Gastrocnemius medialis (tissue), 4 donors: Measurements from ENCODE around the gene SPOCK1. TPM values are rescaled to one million over a fixed set of nuclear protein-coding genes. Genes with fewer than 3 reads are reported as not detected.
A peak's percentile ranks its signal among the peaks of the same experiment; 100 is the strongest.

ENCODE experiments used
- ATAC-seq, 2 donors: fragments of 150-250 bp; one replicate each; pipeline ENCODE4 v1.9.1; 2016
- DNase-seq, 2 donors: peaks; one replicate each; pipeline ENCODE4 v3.0.0-alpha.2; 2019
- H3K27ac ChIP-seq, 4 donors: fragments of 200-600 bp; sonication (generic); 1 replicate in 1 of 4; 2 replicates in 3 of 4; pipeline ENCODE4 v1.5.1; 2016 to 2018; ENCODE audit warnings: mild to moderate bottlenecking in 2 of 4, moderate library complexity in 1 of 4
- H3K27me3 ChIP-seq, 3 donors: fragments of 200-600 bp; sonication (generic) in 2 of 3; 1 replicate in 1 of 3; 2 replicates in 2 of 3; pipeline versions ENCODE4 v1.5.1 to v1.6.0; 2016 to 2019; ENCODE audit warnings: mild to moderate bottlenecking in 1 of 3, moderate library complexity in 1 of 3
- H3K36me3 ChIP-seq, 2 donors: fragments of 200-600 bp; sonication (generic) in 1 of 2; one replicate each; pipeline ENCODE4 v1.5.1; 2017 to 2018
- H3K4me1 ChIP-seq, 2 donors: fragments of 200-600 bp; sonication (generic) in 1 of 2; one replicate each; pipeline ENCODE4 v1.5.1; 2016 to 2017; ENCODE audit warnings: mild to moderate bottlenecking in 2 of 2
- H3K4me3 ChIP-seq, 4 donors: fragments of 200-600 bp; sonication (generic) in 3 of 4; 1 replicate in 1 of 4; 2 replicates in 3 of 4; pipeline ENCODE4 v1.5.1; 2016 to 2019; ENCODE audit warnings: mild to moderate bottlenecking in 2 of 4
- H3K9me3 ChIP-seq, 3 donors: fragments of 200-600 bp; sonication (generic) in 2 of 3; 1 replicate in 1 of 3; 2 replicates in 2 of 3; pipeline ENCODE4 v1.5.1; 2016 to 2019
- POLR2A ChIP-seq, 2 donors: fragments of 450-650 bp; IDR thresholded peaks; one replicate each; pipeline ENCODE4 v1.6.1; 2017; ENCODE audit warnings: antibody characterized with exemption in 2 of 2, mild to moderate bottlenecking in 2 of 2, moderate library complexity in 2 of 2
- in situ Hi-C, 4 donors: fragments of 200-750 bp; cut with MboI; loops; one replicate each; pipeline versions ENCODE4 v1.15.0 to v1.8.0; 2017; ENCODE audit warnings: low sequenced_read_pairs in 4 of 4
- intact Hi-C: fragments of 100-400 bp; cut with DNase I; formaldehyde crosslinking; loops from one replicate; pipeline ENCODE4 v1.15.1; 2023; ENCODE audit warnings: low total_unique reads
- total RNA-seq, 4 donors: library from RNA; depleted of rRNA; stranded (reverse); fragments of >200 nt; gene quantifications; one replicate each; pipeline versions ENCODE4 v1.1.0 to v1.2.3, GENCODE V29; 2016
- TF ChIP-seq, protein P1 (sequence below), 5 experiments: fragments of 450-650 bp in 3 of 5; fragments of 200-600 bp in 2 of 5; sonication (generic) in 2 of 5; IDR thresholded peaks in 4 of 5; conservative IDR thresholded peaks in 1 of 5; 1 replicate in 4 of 5; 2 replicates in 1 of 5; pipeline ENCODE4 v1.5.1; 2016 to 2019; ENCODE audit warnings: antibody characterized with exemption in 5 of 5, mild to moderate bottlenecking in 3 of 5, moderate library complexity in 3 of 5

Gene SPOCK1
- total RNA-seq, 4 donors from 2014 or later, result 5.8 to 33.8 (median 25.3) TPM

DNA sequence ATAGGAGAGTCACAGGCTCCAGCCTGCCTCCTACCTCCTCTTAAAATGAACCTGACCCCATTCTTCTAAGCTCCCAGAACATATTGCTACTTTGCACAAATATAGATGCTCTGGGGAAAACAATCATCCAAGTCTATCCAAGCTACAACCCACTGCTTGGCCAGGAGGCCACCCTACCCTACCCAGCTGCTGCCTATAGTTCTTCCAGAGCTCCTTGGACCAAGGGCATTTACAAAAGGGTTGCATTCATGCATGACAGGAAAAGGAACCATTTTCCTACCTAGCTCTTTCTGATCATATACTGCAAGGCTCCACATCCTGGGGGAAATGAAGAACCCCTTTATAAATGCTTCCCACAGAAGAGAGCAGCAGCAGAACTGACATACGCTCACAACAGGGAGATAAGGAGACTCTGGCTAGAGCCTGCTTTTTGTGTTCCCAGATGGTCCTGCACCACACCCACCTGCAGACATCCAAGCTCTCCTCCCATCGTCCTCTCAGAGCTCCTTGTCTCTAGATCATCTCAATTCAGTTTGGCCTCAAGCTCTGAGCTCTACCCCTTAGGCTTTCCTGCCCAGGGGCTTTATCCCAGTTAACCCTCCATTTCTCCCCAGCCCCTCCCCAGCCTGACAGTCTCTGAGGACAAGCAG lies 185.5 kb downstream of the SPOCK1 start:
- H3K9me3 ChIP-seq, result no peaks in the 10 kb centered on the region
- intact Hi-C loops, result no loop called here
- TF ChIP-seq POLR2A (IDR thresholded peaks at IDR 0.05), result no peak
- TF ChIP-seq, protein P1, sequence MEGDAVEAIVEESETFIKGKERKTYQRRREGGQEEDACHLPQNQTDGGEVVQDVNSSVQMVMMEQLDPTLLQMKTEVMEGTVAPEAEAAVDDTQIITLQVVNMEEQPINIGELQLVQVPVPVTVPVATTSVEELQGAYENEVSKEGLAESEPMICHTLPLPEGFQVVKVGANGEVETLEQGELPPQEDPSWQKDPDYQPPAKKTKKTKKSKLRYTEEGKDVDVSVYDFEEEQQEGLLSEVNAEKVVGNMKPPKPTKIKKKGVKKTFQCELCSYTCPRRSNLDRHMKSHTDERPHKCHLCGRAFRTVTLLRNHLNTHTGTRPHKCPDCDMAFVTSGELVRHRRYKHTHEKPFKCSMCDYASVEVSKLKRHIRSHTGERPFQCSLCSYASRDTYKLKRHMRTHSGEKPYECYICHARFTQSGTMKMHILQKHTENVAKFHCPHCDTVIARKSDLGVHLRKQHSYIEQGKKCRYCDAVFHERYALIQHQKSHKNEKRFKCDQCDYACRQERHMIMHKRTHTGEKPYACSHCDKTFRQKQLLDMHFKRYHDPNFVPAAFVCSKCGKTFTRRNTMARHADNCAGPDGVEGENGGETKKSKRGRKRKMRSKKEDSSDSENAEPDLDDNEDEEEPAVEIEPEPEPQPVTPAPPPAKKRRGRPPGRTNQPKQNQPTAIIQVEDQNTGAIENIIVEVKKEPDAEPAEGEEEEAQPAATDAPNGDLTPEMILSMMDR (IDR thresholded peaks at IDR 0.05 in 4 of 5, conservative IDR thresholded peaks at IDR 0.05 in 1 of 5), result no peak
- no peak for ATAC-seq
- in situ Hi-C loops, result no loop called here
- H3K27me3 ChIP-seq, result no peaks in the 10 kb centered on the region
- no peaks in the 10 kb centered on the region for H3K36me3 ChIP-seq
- H3K27ac ChIP-seq, result peak overlapping the region in 3 of 4 donors; percentile 80 to 81 (median 80)
- peak overlapping the region in 3 of 4 donors; percentile 35 to 57 (median 36) for H3K4me3 ChIP-seq
- peaks cover 12 to 24% of the 10 kb centered on the region in 2 donors for H3K4me1 ChIP-seq
- DNase-seq, result no peak

DNA sequence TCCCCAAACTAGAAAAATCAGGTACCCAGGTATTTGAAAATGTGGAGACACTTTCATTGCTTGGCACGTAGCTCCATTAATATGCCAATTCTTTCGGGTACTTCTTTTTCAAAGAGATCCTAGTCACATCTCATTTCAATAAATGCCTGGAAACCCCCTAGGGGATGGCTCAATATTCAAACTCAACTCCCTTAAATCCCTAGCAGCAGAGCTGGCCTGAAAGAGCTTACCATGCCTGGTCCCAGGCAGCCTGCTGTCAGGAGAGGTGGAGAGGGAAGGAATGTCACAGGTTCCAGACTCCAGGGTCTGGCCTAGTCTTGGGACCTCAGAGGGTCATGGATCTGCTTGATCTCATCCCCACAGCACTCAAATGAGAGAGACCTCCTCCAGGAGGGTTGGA lies 187.1 kb downstream of the SPOCK1 start:
- no peak for ATAC-seq
- intact Hi-C loops, result no loop called here
- TF ChIP-seq, protein P1 (IDR thresholded peaks at IDR 0.05 in 4 of 5, conservative IDR thresholded peaks at IDR 0.05 in 1 of 5), result no peak
- TF ChIP-seq POLR2A (IDR thresholded peaks at IDR 0.05), result no peak
- no peaks in the 10 kb centered on the region for H3K27me3 ChIP-seq
- H3K9me3 ChIP-seq, result no peaks in the 10 kb centered on the region
- H3K4me3 ChIP-seq, result no peak overlapping the region
- no peak for DNase-seq
- H3K27ac ChIP-seq, result no peak overlapping the region
- H3K36me3 ChIP-seq, result no peaks in the 10 kb centered on the region
- peaks cover 11 to 24% of the 10 kb centered on the region in 2 donors for H3K4me1 ChIP-seq
- in situ Hi-C loops, result no loop called here

DNA sequence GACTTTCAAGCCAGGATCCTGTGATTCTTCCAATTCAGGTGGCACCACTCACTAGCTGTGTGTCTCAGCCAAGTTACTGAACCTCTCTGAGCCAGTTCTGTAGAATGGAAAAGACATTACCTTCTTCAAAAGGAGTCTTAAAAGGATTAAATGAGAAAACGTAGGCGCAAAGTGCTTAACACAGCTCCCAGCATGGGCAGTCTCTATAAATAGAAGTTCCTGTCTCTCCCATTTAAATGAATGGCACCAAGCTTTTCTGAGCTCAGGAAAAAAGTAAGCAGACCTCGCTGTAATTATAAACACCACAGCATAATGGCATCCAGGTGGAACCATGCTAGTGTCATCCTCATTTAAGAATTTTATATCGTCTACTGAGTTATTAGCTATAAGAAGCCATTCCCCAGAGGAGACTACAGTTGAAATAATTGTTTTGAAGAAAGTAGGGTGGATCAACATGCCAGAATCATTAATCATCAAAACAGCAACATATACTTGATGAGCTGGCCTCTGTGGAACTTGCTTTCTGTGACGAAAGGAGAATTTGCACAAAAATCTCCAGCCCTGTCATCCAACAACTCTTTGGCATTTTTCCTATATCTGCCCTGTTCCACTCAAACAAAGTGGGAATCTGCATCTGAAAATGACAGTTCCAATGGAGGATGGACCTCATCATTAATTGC lies 188.9 kb downstream of the SPOCK1 start:
- ATAC-seq, result no peak
- Histone ChIP-seq H3K36me3 (no peaks in the 10 kb centered on the region), H3K4me1 (peaks cover 2 to 6% of the 10 kb centered on the region in 2 donors), H3K27ac (peak overlapping the region in 1 of 4 donors; percentile 29), H3K27me3 (no peaks in the 10 kb centered on the region), H3K9me3 (no peaks in the 10 kb centered on the region), H3K4me3 (no peak overlapping the region)
- no peak for DNase-seq
- in situ Hi-C loops (no loop called here), intact Hi-C loops (no loop called here)
- TF ChIP-seq POLR2A (IDR thresholded peaks at IDR 0.05), result no peak
- TF ChIP-seq, protein P1 (IDR thresholded peaks at IDR 0.05 in 4 of 5, conservative IDR thresholded peaks at IDR 0.05 in 1 of 5), result no peak

DNA sequence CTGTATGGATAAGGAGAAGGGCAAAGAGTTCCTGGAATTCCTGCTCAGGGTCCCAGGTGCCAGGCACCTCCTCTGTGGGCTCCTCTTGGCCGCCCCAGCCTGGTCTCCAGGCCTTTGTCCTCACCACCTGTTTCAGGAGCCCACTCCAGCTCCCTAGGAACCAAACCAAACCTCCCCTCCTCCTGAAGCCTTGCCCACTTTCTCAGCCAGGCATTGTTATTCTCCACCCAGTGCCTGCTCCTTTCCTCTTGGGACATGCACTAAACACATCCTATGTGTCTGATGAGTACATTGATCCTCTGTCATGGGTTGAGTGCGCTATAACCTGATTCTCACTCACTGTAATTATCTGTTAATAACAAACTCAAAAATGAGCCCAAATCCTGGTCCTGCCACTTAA lies 189.8 kb downstream of the SPOCK1 start:
- Histone ChIP-seq H3K9me3 (no peaks in the 10 kb centered on the region), H3K27me3 (no peaks in the 10 kb centered on the region), H3K36me3 (no peaks in the 10 kb centered on the region), H3K27ac (peak overlapping the region in 1 of 4 donors; percentile 29), H3K4me1 (peaks cover 0 to 2% of the 10 kb centered on the region in 2 donors), H3K4me3 (no peak overlapping the region)
- in situ Hi-C loops, result no loop called here
- TF ChIP-seq, protein P1 (IDR thresholded peaks at IDR 0.05 in 4 of 5, conservative IDR thresholded peaks at IDR 0.05 in 1 of 5), result no peak
- intact Hi-C loops, result no loop called here
- DNase-seq (no peak), ATAC-seq (no peak)
